ENCODE data around the gene SPAG17.
"Not testable (repeated sequence)": the region's sequence is repeated elsewhere in the genome, so short reads cannot be mapped to it uniquely, and the experiment has no call there.

The SPAG17 gene

GRCh38 chr1:117967477-117967876 lies 217.6 kb downstream of the SPAG17 start:
- DNase-seq, result no peak

DNA sequence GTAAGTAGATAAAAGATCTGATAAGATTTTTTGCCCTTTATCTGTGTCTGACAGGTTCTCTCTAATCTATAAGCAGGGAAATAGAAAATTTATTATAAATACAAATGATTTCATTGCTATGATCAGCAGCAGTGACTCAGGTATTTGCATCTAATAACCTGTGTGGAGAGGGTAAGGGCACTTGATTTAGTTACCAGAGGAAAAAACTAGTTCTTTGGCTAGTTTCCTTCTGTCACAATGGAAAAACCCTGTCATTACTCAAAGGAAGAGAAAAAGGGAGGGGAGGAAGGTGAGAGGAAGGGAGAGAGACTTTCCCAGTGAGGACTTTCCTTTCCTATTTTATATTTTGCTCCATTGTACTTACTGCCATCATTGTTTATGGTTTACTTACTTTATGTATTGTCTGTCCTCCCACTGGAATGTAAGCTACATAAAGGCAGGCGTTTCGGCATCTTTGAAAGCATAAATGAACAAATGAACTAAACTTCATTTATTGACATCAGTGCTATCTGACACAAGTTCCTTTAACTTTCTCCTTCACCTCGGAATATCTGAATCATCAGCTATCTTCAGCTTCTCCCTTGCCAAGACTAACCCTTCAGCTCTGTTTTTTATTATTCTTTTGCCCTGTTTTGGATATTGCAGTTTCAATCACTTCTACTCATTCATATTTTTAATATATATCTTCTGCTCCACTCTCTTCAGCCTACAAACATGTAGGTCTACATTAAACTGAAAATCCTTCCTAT lies 220.6 kb downstream of the SPAG17 start:
- no peak for DNase-seq

- no peak for DNase-seq
Measured at GRCh38 chr1:117959364-117959763, 225.7 kb downstream of the SPAG17 start.

GRCh38 chr1:117952386-117952785 lies 232.6 kb downstream of the SPAG17 start:
- DNase-seq, result no peak

GRCh38 chr1:117942293-117942692 lies 242.7 kb downstream of the SPAG17 start:
- DNase-seq, result no peak

DNA sequence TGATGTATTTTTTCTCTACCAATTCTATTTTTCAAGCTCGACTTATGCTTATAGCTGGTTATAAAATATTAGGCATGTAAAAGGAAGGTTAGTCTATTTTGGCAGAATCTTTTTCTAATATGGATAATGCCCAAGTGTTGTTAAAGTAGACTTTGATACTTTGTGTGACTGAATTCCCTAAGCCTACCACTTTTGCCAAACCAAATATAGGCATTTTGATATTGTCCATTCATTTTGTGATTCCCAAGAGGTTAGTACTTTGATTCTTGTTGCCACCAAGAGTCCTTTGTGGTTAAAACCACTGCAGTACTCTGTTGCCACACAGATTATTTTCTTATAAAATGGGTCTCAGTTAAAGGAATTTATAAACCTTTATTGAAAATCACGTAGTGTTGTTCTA lies 251.3 kb downstream of the SPAG17 start:
- DNase-seq, result no peak

DNA sequence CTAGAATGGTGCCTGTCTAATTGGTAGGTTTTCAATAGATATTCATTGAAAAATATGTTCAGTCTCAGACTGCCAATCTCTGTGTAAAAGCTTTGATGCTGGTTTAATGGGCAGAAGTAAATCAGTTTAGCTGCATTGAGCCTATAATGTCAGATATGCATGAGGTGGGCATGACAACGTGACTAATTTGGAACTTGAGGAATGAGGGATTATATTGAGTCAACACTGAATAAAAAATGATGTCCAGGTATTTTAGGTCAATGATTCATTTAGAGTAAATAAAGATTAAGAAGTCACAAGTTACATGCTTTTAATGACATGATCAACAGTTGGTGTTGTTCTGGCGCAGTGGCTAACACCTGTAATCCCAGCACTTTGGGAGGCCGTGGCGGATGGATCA lies 252.5 kb downstream of the SPAG17 start:
- DNase-seq, result no peak

GRCh38 chr1:117930484-117930883 lies 254.5 kb downstream of the SPAG17 start:
- no peak for DNase-seq

DNA sequence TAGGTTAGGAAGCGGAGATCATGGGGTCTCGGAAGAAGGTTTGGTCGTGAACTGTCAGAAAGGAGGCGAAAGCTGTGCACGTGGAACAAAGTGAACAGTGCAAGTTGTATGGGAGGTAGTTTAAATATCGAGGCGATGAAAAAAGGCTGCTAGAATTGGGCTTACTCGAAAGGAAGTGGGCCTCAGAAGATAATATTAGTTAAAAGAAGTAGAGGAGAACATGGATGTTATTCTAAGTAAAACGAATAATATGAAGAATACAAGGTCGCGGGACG lies 254.9 kb downstream of the SPAG17 start:
- no peak for DNase-seq

DNA sequence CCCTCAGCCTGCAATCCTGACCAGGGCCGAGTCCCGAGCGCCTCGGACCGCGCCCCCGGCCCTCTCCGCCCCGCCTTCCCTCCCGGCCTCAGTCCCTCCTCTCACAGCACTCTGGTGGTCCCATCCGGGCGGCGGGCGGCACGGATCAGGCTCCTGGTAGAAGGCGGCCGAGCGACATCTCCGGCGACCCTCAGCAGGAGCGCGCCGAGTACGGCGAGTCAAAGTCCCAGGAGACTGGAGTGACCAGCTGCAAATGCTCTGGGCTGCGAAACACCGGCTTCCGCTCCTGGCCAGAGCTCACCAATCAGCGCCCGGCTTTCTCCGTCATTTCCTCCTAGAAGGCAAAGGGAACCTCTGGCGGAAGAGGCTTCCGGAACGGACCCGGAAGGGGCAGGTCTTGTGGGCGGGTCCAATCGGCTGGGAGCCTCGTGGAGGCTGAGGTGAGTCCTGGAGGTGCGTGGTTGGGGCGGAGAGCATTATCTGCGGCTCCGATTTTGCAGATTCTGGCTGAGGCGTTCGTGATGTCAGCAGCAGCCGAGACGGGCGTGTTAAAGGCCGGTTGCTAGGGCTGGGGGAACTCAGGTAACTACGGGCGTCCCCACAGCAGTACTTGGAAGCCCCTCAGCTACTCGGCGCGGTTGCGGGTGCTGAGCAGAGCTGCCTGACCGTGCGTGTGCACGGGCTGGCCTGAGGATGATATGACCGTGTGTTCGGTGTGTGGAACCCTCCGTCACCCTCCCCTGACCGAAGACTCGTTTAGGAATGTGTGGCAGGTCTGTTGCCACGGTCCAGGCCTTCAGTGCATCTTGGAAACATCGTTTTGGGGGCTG lies 255.5 kb downstream of the SPAG17 start, which contains the start of the genes GDAP2 and WDR3:
Gene GDAP2 (minus strand): TSS at position 279 of the 830 bp plus-strand sequence. CDS start 9,264 bp downstream, outside the sequence.
Gene WDR3 (plus strand): TSS at position 397 of the 830 bp plus-strand sequence. CDS start 3,581 bp downstream, outside the sequence.
- peak; percentile 95 for DNase-seq

GRCh38 chr1:117928881-117929342 lies 256.1 kb downstream of the SPAG17 start:
- no peak for DNase-seq

DNA sequence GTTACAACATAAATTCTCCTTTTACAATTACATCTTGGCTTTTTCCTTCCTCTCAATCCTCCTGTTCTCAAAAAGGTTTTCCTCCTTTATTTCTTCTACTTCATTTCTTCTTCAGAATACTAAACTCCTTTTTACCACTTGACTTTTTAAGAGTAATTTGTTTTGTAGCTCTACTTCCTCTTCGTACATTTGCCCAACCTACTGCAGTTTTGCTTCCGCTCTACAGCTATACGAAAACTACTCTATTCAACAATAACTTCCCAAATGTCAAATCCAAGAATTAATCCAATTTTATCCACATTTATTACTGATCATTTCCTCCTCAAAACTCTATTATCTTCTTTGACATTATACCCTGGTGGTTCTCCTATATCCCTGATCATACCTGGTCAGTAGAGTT lies 259.0 kb downstream of the SPAG17 start:
- DNase-seq, result no peak

- DNase-seq, result not testable (repeated sequence)
Measured at GRCh38 chr1:117922717-117923116, 262.3 kb downstream of the SPAG17 start.

DNA sequence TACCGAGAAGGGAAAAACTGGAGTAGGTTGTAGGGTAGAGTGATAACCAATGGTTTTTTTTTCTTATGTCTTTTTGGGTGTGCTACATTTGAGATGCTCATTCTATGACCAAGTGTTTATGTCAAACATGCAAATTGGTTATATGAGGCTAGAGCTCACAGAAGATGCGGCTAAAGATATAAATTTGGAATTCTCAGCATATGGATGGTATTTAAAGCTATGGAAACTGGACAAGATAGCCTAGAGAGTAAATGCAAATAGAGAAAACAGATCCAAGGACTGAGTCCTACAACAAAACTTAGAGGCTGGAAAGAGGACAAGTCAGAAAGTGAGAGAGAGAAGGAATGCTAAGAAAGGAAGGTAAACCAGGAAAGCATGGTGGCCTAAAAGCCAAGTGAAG lies 263.0 kb downstream of the SPAG17 start:
- DNase-seq, result no peak

DNA sequence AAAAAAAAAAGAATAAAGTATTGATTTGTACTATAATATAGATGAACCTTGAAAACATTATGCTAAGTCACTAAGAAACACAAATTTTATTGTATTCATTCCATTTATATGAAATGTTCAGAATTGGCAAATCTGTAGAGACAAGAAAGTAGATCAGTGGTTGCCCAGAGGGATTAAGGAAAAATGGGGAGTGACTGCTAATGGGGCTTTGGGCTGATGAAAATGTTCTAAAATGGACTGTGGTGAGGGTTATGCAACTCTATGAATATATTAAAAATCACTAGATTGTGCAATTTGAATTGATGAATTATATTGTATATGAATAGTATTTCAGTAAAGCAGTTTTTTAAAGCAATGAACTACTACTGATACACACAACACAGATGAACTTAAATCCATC lies 265.7 kb downstream of the SPAG17 start:
- DNase-seq, result no peak

DNA sequence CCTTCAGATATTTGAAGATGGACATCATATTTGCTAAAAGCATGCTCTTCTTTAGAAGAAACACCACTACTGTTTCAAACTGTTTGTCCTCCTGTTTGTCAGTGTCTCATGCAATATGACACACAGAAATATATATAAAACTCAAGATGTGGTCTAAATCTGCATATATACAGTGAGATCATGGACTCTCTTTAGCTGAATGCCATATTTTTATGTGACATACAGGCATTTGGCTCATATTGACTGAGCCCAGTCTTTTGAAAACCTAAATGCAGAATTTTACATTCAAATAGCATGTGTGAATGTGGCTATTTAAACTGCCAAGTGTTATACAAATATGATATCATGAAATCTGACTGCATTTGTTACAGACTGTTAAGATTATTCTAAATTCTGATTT lies 274.0 kb downstream of the SPAG17 start:
- DNase-seq, result no peak

GRCh38 chr1:117905019-117905418 lies 280.0 kb downstream of the SPAG17 start:
- no peak for DNase-seq

DNA sequence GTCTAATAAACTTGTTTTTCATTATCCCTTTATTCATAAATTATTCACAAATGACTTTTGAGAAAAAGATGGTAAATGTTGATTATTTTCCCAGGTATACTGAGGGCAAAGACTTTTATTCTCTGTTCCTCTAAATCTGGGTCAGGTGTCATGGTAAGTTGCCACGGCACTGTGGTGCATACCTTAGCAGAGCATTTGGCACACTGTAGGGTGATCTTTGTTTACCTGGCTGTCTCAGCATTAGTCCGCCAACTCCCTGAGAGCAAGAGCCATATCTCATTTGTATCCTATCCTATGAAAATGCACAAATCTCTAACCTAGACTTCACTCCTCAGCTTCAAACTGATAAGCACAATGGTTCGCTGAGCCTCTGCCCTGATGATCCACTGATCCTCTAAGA lies 280.5 kb downstream of the SPAG17 start:
- DNase-seq, result no peak
